ENCODE data around the gene SEPTIN3.

The SEPTIN3 gene

DNA sequence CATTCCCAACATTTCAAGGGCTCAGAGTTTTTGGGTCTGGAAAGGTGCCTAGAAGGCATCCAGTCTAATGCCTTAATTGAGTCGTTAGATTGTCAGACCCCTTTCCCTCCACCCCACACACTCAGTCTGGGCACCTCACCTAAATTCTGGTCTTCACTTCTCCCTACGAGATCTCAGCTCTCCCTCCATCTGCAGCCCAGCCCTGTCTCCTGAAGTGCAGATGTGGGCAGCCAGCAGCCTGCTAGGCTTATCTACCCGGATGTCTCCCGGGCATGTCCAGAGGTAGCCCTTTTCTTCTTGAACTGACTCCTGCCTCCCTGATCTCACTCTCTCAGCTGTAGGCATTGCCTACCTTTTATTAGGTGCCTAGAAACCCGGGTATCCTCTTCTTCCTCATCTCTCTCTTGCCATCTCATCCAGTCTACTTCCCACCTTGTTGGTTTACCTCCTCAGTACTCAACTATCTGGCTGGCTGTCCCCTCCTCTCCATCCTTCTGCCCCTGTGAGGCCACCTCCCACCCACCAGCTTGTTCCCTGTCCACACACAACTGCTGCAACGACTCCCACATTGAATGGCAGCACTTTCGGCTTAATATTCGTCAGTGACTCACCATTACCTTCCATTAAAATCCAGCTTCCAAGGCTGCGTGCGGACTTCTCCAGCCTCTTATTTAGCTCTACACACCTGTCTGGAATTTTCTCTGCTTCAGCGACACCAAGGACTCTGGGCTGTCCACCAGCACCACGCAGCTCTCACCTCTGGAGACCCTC is 6.2 kb downstream of the SEPTIN3 start:
- no peak for DNase-seq (ENCODE audit: low read depth)

DNA sequence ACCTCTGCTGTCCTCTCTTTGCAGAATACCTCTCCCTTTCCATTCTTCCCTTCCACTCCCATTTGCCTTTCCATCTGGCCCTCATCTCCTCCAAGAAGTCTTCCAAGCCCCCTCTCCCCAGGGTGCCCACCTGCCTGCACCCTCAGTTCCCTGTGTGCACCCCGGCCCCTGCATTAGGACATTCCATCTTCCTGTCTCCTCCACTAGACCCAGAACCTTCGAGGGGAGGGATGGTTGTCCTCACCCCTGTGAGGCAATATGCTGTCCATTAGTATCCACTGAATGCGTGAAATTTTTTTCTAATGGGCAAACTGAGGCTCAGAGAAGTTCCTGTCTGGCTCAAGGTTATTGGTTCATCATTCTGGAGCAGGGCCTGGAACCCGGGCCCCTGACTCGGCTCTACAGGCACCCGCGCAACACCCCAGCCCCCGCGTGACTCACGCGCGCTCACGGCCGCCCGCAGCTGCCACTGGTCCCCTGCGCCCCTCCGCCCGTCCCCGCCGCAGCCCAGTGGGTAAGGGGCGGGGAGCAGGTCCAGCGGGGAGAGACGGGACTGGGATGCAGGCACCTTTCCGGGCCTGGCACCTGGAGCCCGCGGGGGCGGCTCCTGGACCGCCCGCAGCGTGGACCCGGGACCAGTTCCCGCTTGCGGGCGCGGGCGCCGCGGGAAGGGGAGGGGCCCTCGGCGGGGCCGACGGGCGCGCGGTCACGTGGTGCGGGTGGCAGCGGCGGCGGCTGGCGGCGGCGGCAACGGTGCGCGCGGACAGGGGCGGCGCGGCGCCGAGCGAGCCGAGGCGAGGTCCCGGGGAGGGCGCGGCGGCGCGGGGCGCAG is 7.0 kb downstream of the SEPTIN3 start:
- DNase-seq (ENCODE audit: low read depth): no peak

DNA sequence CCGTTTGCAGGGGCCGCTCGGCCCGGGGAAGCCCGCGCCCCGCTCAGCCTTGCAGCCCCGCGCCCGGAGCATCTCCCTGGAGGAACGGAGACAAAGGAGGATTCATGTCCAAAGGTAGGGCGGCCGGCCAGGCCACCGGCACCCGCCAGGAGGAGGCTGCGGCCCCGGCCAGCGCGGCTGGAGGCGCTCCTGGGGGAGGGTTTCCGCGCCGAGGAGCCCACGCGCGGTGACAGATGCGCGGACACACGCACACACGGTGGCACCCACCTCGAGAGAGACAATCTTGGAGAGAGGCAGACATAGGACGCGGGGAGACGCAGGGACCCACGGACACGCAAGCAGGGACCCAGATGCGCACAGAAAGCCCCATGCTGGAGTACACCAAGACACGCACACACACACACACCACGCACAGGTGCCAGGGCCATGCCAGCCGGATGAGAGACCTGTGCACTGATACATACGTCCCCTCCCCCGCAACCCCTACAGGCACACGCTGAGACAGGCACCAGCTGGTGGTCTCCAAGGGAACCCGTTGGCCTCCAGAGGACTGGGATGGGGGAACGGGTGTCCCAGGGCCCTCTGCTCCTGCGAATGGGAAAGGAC is 7.8 kb downstream of the SEPTIN3 start:
- DNase-seq (ENCODE audit: low read depth): no peak

DNA sequence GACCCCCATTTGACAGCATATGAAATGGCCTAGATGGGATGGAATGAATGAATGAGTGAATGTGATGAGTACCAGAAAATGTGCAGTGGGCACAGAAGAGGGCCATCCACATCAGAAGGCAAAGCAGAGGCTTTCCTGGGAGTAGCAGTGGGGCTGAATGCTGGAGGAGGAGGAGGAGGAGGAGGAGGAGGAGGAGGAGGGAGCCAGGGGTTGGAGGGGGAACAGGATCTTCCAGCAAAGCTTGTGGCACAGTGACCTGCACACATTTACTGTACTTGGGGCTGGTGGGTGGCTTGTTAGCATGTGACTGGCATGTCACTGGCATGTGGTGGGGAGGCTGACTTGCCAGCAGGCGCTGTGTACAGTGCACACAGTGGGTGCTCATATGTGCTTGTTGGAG is 9.5 kb downstream of the SEPTIN3 start:
- no peak for DNase-seq (ENCODE audit: low read depth)

DNA sequence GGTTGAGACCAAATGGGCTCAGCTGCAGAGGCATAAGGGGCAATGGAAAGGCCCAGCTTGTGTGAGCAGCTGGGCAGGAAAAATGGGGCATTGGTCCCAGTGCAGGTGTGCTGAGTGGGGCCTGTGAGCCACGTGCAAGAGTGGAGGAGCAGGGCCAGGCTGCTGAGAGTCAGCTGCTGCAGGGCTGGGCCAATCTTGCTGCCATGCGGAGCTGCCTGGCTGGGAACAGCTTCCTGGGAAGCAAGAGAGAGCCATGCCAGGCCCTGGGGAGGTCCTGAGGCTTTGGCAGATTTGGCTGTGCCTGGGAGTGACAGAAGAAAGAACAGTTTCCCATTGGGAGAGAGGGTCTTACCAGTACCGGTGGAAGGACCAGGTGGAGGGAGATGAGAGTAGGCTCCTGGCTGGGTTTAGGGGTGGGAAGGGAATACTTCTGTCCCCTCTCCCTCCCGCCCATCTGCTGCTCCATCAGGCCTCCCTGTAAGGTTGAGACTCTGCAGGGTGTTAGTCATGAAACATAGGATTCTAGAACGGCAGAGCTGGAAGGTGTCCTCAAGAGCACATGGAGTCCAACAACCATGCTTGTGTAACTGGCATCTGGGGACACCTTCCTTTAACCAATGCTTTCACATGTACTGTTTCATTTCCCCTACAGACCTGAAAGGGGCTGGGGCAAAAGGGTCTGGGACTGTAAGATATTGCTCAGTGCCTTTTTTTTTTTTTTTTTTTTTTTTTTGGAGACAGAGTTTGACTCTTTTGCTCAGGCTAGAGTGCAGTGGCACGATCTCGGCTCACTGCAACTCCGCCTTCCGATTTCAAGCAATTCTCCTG is 10.4 kb downstream of the SEPTIN3 start:
- no peak for DNase-seq (ENCODE audit: low read depth)

DNA sequence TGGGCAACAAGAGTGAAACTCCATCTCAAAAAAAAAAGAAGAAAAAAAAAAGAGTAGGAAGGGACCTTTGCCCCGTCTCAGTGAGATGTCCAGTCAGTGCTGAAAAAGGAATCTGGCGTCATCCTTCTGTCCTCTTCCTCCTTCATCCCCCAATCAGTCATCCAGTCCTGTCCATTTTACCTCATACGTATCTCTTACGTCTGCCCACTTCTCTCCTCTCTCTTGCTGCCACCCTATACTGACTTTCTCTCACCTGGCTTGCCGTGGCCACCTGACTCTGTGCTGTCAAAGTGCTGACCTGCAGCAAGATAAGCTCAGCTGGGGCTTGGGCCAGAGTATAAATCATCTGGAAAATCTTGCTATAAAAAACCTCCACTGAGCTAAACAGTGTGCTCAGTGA is 13.6 kb downstream of the SEPTIN3 start:
- DNase-seq (ENCODE audit: low read depth): no peak

DNA sequence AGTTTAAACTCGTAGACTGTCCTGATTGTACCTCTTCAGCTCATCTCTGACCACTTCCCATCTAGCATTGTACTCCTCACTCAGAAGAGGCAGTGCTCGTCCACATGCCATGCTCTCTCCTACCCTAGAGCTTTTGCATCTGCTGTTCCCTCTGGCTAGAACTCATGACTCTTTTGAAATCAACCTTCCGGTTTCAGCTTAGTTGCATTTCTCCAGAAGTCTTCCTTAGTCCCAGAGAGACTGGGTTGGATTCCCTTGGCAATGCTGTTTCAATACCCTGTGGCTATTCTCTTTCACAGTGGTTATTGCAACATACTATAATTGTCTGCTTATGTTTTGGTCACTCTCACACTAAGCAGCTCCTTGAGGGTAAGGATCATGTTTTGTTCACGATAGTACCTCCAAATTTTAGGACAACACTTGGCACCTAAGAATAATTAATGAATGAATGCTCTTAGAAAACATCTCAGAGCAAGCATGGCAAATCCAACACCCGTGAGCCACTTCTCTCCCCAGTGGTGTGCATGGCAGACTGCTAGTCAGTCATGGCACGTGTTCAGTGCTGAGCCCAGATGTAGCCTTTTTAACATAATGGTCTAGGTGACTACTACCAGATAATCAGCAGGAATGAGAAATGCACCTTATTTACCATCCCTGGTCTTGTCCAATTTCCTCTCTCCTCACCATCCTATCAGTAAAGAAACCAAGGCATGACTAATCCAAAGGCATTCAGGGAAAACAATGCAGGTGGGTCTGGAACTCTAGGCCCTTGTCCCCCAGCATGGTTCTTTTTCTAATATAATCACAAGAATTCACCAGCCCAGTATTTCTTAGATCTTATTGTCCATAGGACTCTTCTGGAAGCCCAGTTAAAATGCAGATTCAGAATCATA is 14.5 kb downstream of the SEPTIN3 start:
- peak; percentile 21 for DNase-seq (ENCODE audit: low read depth)

DNA sequence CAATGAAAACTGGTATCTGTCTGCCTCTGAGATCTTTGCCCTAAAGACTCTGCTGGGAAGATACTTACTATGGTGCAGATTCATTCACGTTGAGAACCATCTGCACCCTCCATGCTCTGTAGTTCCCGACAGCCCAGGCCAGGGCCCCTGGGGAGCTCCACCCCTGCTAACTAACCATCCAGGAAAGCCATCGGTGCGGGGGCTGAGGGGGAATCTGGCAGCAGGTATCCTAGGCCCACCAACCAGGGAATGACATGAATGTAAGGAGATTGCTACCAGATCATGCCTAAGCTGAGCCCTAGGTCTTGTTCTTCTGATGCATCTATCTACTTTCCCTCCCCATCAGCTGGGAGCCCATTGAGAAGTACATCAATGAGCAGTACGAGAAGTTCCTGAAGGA is 18.0 kb downstream of the SEPTIN3 start:
- no peak for DNase-seq (ENCODE audit: low read depth)

DNA sequence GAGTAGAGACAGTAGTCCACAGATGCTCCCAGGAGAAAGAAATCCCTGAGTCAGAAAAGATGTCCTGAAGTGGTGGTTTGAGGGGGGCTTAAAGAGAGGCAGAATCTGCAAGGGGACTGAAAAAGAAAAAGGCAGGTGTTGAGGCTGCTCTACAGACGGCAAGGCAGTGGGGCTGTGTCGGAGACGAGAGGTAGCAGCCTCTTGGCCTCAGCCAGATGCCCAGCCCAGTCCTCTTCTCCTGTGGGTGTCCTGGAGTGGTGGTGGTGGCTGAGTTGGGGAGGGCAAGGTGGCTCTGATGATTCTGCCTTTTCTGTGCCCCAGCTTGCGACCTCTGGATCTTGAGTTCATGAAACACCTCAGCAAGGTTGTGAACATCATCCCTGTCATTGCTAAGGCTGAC is 20.0 kb downstream of the SEPTIN3 start:
- no peak for DNase-seq (ENCODE audit: low read depth)

DNA sequence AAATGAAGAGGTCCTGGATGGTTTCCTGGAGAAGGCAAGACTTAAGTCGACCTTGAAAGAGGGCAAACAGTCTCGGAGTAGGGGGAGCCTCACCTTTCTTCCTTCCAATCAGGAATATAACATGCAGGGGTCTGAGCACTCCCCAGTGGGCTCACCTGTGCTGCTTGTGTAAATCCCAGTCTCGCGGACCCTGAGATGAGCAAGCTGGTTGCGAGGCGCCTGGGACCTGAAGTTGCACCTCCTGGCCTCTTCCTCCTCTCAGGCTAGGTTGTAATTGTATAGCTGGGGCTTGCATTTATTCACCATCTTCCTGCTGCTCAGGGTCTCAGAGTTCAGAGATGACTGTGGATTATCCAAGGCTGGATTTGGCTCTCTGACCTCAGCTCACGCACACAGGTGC is 21.9 kb downstream of the SEPTIN3 start:
- no peak for DNase-seq (ENCODE audit: low read depth)

DNA sequence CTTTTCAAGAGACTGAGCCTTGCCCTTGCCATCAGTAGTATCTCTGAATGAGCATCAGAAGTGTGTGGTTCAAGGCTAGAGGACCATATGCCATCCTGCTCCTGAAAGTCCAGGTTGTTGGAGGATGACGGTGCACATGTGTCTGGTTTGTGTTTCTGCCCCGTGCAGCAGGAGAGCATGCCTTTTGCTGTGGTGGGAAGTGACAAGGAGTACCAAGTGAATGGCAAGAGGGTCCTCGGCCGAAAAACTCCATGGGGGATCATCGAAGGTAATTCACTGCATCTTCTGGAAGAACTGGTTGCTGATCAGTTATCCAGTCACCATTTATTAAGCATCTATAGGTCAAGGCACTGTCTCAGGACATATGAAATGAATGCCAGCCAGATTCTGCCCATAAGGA is 23.3 kb downstream of the SEPTIN3 start:
- DNase-seq (ENCODE audit: low read depth): no peak

DNA sequence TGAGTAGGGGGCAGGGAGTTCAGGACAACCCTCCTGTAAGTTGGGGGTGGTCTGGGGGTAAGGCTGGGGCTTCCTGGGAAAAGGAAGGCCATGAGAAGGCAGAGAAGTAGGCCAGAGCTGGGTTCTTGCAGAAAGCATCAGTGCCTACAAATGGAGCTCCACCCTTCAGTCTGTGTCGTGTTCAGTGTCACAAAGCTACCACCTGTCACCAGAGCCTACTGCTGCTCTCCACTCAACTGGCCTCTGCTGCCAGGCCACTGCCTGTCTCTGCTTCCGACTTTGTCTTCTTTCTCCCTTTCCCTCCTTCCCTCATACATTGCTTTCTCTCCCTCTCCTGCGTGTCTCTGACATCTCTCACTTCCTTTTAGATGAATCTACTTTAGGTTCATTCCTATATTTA is 26.0 kb downstream of the SEPTIN3 start:
- no peak for DNase-seq (ENCODE audit: low read depth)

DNA sequence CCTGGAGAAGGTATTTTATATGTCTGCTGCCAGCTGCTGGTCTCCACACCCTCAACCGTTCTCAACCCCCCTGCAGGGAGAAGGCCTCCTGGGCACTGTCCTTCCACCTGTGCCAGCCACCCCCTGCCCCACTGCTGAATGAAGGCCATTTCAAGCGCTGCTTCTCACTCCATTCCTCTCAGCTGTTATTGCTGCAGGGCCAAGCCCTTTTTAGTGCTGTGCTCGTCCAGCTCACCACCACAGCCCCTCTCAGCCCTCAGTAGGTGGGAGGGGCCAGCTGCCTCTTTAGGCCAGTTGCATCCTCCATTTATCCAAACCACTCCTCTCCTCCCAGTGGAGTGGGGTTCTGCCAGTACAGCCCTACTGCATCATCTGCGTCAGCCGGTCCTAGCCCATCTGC is 27.6 kb downstream of the SEPTIN3 start:
- no peak for DNase-seq (ENCODE audit: low read depth)

DNA sequence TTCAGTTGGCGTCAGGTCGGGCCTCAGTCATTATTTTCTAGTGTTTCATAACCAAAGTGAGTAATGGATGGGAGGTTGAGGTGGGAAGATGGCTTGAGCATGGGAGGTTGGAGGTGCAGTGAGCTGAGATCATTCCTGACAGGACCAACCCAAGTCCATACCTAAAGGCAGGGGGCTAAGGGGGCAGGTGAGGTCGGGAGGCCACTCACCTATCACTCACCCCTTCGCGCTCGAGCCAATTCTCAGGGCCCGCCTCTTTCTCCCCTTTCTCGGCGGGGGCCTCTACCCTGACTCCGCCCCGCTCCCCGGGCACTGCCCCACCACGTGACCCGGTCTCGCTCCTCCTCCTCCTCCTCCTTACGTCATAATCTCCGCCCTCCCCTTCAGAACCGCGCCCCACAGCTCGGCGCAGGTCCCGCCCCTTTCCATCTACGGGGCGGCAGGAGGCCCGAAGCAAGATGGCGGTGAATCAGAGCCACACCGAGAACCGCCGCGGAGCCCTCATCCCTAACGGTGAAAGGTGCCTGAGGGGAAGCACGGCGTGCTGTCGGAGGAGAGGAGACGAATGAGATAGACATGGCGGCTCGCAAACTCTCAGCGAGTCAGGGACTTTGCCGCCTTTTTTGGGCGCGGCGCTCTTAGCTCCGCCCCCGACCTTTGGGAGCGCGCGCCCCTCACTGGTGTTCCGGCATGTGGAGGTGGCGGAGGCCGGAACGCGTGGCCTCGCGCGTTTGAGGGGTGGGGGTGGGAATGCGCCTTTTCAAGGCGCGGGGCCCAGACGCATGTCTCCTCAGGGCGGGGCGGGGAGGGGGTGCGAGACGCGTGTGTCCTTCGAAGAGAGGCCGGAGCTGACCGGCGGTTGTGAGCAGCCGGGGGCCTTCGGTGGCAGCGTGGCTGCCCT is 29.4 kb downstream of the SEPTIN3 start, which contains the start of gene WBP2NL:
WBP2NL (plus strand) TSS at position 428 of the 901 bp plus-strand sequence; CDS start at position 459, 31 bp downstream.
- peak; percentile 47 for DNase-seq (ENCODE audit: low read depth)

DNA sequence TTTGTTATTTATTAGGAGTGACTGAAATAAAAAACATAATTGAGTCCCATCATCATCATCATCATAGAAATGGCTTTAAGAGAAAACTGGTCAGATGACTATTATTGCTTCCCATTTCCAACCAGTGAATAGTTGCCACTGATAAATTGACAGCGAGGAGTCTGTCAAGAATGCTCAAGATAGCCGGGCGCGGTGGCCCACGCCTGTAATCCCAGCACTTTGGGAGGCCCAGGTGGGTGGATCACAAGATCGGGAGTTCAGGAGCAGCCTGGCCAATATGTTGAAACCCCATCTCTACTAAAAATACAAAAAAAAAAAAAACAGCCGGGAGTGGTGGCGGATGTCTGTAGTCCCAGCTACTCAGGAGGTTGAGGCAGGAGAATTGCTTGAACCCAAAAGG is 31.2 kb downstream of the SEPTIN3 start:
- DNase-seq (ENCODE audit: low read depth): no peak

DNA sequence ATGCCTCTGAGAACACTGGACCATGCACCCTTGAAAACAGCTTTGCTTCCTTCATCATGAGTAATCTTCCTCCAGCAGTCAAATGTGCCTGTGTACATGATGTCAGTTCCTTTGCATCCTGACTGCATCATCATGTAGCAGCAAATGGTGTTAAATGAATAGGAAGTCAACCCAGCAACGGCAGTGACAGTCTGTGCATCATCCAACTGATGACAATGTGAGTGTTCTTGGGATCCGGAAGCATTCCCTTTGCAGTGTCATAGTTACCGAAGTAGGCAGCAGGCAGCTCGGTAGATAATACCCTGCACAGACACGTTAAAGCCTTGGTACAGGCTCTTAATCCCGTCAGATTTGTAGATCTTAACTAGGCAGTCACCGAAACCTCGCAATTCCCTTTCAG is 31.9 kb downstream of the SEPTIN3 start:
- no peak for DNase-seq (ENCODE audit: low read depth)

DNA sequence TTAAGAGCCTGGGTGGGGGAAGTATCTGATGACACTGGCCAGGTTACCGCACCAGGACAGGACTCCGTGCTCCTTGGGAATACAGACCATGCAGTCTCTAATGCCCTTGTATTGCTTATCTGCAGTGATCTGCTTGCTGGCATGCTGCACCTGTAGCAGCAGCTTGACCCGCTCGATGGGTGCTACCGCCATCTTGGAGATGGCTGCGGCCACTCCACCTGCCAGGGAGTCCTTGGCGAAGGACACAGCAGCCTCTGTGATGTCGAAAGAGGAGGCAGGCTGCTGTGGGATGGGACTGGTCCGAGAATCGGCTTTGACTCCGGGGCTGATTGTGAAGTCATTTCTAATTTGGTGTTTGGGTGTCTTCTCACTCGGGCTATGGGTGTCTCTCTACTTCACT is 32.5 kb downstream of the SEPTIN3 start:
- DNase-seq (ENCODE audit: low read depth): no peak

DNA sequence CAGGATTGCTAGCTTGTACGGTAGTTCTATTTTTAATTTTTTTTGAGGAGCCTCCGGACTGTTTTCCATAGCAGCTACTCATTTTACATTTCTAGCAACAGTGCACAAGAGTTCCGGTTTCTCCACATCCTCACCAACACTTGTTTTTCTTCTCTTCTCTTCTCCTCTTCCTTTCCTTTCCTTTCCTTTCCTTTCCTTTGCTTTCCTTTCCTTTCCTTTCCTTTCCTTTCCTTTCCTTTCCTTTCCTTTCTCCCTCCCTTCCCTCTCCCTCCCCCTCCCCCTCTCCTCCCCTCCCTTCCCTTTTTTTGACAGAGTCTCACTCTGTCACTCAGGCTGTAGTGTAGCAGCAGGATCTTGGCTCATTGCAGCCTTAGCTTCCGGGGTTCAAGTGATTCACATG is 38.7 kb downstream of the SEPTIN3 start:
- DNase-seq (ENCODE audit: low read depth): no peak

DNA sequence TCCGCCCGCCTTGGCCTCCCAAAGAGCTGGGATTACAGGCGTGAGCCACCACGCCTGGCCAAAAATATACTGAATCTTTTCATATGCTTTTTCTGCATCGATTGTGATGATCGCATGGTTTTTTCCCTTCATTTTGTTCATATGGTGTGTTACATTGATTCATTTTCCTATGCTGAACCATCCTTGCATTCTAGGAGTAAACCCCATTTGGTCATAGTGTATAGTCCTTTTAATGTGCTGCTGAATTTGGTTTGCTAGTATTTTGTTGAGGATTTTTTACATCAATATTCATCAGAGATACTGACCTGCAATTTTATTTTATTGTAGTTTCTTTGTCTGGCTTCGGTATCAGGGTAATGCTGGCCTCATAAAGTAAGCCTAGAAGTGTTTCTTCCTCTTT is 41.5 kb downstream of the SEPTIN3 start:
- DNase-seq (ENCODE audit: low read depth): no peak

DNA sequence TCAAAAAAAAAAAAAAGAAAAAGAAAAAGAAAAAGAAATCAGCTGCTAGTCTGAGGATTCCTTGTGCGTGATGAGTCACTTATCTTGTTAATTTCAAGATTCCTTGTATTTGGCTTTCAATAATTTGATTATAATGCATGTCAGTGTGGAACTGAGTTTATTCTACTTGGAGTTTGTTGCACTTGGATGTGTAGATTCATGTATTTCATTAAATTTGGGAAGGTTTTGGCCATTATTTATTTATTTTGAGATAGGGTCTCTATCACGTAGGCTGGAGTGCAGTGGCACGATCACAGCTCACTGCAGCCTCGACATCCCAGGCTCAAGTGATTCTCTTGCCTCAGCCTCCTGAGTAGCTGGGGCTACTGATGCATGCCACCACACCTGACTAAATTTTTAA is 44.1 kb downstream of the SEPTIN3 start:
- no peak for DNase-seq (ENCODE audit: low read depth)
